ENCODE results near the gene CCT3.

The CCT3 gene

DNA sequence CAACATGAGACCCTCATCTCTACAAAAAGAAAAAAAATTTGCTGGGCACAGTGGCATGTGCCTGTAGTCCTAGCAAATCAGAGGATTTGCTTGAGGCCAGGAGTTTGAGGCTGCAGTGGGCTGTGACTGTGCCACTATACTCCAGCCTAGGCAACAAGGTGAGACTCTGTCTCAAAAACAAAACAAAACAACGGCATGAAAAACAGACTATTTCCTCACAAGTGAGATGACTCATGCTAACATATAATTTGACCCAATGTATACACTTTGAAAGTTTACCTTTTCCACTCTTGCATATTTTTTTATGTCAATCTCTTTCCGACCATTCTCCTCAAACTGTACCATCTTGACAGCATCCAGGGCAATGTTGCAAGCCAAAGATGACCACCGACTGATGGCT is 17.5 kb downstream of the CCT3 start:
- DNase-seq, result no peak

GRCh38 chr1:156319664-156320063 is 18.4 kb downstream of the CCT3 start:
- peak in 1 of 2 donors; percentile 45 for DNase-seq

GRCh38 chr1:156316909-156317308 is 21.2 kb downstream of the CCT3 start:
- no peak for DNase-seq

DNA sequence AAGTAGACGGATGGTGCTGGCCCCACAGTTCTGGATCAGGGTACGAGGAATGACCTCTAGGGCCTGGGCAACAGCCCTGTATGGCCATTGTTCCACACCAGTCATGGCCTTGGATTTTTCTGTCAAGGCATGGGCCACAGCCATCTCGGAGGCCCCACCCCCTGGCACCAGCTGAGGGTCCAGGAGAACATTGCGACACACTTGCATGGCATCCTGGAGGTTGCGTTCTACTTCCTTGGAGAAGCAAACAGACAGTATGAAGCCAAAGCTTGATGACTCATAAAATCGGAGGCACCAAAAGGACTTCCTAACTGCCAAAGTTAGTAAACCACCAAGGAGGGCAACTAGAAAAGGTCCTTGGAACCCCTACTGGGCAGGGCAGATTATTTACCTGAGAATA is 27.1 kb downstream of the CCT3 start:
- DNase-seq, result no peak

DNA sequence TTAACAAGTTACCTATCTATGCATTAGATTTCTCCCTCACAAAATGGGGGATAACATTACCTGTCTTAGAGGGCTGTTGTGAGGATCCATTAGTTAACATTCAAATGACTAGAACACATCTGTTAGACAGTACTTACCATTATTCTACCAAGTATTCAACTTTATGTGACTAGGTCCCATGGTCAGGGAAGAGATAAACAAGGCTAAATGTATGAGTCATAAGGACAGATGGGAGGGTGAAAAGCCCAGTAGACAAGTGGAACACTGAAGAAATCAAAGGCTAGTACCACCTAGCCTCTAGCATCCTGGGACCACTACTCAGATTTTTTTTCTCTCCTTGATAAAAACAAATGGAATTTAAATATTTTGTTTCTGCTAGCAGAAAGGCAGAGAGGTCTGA is 30.0 kb downstream of the CCT3 start:
- DNase-seq, result no peak

- no peak for DNase-seq
Observed at GRCh38 chr1:156305215-156305614, 32.9 kb downstream of the CCT3 start.

DNA sequence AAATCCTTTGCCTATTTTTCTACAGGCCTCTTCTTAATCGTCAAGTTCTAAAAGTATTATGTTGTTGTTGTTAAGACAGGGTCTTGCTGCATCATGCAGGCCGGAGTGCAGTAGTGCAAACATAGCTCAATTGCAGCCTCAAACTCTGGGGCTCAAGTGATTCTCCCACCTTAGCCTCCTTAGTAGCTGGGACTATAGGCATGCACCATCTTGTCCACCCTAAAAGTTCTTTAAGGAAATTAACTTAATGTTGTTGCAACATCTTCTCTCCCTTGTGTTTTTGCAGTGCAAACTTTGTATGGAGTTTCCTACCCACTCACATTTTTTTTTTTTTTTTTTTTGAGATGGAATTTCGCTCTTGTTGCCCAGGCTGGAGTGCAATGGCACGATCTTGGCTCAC is 34.9 kb downstream of the CCT3 start:
- no peak for DNase-seq

DNA sequence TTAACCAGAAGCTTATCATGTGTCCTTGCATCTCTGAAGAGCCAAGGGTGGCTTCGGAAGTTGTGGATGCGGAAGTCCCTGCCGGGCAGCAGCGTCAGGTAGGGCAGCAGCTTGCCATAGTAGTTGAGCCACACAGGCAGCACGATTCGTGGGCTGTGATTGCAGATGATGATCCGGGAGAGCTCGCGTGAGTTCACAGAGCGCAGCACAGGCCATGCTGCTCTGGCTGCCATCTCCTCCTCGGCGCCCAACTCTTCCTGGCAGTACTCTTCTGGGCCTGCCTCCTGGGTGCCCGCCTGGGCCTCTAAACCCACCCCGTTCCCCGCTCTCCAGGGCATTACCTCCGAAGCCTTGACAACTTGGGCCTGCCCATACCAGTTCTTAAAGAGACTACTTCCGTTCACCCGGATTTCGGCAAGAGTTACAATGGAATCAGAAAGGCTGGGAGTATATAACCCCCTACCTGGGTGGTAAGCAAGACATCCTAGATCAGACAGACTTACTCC is 39.2 kb downstream of the CCT3 start, which contains the start of gene VHLL:
Gene VHLL (minus strand): TSS at position 456 of the 506 bp plus-strand sequence. CDS start 118 bp downstream, at position 338.
- no peak for DNase-seq

- DNase-seq, result peak; percentile 46 to 61
Observed at GRCh38 chr1:156295391-156295947, 42.6 kb downstream of the CCT3 start, which contains the start of gene GLMP. Gene GLMP (minus strand): TSS chr1:156295679. CDS start chr1:156295645, 34 bp downstream.

GRCh38 chr1:156293895-156294294 is 44.2 kb downstream of the CCT3 start:
- DNase-seq, result no peak

DNA sequence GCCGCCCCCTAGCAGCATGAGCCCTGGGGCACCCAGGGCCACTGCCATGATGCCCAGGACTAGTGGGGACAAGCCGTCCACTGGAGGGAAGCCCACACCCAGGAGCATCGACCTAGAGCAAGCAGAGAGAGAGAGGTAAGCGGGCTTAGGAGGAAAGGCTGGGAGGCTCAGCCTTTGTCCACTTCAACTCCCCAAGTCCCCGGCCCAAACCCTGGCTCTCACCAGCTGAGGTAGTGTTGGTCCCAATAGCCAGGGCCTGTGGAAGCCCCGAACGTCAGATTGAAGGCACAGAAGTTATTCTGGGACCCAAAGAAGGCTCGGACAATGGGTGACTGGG is 45.0 kb downstream of the CCT3 start:
- no peak for DNase-seq

GRCh38 chr1:156291226-156292061 is 46.6 kb downstream of the CCT3 start:
- peak; percentile 17 to 67 for DNase-seq

DNA sequence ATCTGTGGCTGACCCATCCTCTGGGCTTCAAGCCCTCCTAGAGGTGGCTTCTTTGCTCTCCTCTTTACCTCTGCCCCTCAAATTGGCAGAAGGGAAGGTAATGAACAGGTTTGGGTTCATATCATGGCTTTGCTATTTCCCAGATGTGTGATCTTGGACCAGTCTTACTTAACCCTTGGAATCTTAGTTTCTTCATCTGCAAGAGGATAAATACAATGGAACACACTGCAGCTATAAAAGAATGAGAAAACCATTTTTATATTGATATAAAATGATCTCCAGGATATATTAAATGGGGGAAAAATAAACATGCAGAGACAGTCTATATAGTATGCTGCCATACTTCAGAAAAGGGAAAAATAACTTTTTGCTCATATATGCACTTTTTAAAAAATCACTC is 48.2 kb downstream of the CCT3 start:
- DNase-seq, result no peak

DNA sequence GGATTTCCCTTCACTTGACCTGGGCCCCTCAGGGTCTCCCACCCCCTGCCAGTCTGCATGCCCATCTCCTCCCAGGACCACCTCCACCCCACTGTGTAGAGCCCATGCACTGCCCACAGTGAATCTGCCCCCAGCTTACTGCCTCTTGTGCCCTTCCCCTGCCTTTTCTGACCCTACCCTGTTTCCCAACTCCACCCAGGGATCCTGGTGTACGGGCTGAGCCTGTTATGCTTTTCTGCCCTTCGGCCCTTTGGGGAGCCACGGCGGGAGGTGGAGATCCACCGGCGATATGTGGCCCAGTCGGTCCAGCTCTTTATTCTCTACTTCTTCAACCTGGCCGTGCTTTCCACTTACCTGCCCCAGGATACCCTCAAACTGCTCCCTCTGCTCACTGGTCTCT is 52.0 kb downstream of the CCT3 start:
- DNase-seq, result no peak

DNA sequence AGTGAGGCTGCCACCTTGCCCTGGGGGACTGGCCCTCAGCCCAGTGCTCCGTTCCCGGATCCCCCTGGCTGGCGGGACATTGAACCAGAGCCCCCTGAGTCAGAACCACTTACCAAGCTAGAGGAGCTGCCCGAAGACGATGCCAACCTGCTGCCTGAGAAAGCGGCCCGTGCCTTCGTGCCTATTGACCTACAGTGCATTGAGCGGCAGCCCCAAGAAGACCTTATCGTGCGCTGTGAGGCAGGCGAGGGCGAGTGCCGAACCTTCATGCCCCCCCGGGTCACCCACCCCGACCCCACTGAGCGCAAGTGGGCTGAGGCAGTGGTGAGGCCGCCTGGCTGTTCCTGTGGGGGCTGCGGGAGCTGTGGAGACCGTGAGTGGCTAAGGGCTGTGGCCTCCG is 52.7 kb downstream of the CCT3 start:
- DNase-seq, result no peak

DNA sequence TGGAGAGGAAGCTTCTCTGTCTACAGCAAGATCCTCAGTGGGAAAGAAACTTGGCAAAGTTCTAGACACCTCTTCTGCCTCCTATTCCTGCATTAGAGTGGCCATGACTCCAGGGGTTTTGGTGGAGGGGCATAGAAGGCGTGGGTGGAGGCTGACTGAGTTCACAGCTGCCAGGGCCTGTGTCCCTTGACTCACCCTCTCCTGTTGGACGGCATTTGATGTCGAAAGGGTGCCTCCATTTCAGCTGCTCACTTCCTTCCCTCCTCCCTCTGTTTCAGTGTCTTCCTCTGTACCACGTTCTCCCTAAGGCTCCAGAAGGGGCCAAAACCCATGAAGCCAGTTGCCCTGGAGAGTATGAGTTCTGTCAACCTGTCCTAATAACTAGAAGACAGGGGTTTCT is 53.3 kb downstream of the CCT3 start:
- DNase-seq, result no peak

- DNase-seq, result no peak
Observed at GRCh38 chr1:156284112-156284511, 54.0 kb downstream of the CCT3 start, which contains the start of gene TMEM79. Gene TMEM79 (plus strand): TSS chr1:156284325. CDS start chr1:156285227, 902 bp downstream.

- no peak for DNase-seq
Observed at GRCh38 chr1:156283521-156283920, 54.6 kb downstream of the CCT3 start.

DNA sequence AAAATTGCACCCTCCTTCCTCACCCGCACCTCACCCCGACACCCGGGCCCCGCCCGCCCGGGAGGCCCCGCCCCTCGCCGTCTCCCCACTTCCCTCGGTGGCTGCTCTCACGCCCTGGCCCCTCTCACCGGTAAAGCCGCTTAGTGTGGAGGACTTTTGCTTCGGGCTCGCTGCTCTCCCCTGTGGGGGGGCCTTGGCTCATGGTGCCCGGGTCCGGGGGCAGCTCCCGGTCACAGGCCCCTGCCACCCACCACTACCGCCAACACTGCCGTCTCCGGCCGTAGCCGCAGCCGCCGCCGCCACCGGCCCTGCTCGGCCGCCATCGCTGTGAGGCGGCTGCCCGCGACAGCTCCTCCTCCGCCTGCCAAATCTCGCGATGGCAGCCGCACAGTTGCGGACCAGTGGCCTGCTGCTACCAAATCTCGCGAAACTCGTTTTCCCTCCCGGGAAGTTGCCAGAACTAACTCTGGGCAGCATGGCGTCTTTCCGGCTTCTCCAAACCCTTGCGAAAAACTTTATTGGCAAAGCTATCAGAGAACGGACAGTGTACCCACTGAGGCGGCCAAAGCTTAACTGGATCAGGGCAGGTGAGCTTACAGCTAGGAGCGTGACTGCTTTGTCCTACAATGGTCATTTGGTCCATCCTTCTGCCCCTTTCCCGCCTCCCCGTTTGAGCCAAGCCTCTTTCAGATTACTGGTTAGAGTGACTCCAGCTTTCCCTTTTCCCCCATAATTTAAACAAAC is 55.4 kb downstream of the CCT3 start, which contains the start of gene SMG5:
Gene SMG5 (minus strand): TSS at position 347 of the 744 bp plus-strand sequence. CDS start 145 bp downstream, at position 202.
- peak; percentile 98 for DNase-seq

DNA sequence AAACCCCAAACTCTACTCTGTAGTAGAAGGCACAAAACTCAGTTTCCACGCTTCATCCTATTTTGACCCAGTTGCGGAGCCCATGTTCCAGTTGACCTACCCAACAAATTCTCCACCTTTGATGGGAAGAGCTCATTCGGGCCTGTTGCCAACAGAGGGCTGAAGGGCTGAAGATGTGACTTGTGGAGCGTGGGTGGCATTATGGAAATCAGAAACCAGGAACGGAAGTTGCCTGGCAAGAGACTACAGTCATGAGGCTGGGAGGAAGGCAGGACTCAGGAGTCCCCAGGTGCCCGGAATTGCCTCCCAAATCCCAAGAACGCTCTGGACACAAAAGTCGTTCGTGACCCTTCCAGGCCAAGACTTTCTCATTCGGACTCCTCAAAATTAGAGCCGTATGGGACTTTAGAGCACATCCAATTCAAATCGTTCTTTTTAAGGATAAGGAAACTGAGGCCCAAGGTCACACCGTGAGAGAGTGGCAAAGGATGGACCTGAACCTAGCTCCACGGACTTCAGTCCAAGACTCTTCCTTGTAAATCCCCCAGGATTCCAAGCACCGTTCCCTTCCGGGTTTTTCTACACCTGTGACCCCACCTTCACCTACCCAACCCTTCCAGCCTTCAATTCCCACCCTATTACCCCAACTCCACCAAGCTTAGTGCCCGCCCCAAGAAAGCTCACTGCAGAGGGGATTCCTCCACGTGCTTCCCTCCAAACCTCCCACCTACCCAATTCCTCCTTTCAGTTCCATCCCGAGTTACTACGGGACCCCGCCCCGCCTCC is 56.2 kb downstream of the CCT3 start:
- DNase-seq, result no peak

DNA sequence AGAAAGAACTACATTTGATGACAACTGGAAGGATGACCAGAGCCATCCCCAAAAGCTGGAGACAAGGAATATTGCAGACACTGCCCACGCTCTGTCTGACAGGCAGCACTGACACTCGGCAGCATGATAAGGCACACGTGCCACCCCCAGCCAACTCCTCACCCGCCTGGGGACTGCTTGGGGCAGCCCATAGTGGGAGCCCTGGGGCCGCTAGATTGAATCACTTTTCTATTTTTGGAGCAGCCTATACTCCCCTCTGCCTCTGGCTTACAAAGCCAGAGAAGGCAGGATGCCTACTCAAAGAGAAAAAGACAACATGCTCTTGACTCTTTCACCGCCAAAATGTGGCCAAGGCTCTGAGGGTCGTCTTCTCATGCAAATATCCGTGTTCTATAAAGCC is 56.8 kb downstream of the CCT3 start:
- DNase-seq, result peak; percentile 17 to 22

GRCh38 chr1:156279837-156280236 is 58.3 kb downstream of the CCT3 start:
- no peak for DNase-seq
